EL (cell line): ENCODE measurements around the gene HCN3.
A peak's percentile ranks its signal among the peaks of the same experiment; 100 is the strongest.
"Not testable (repeated sequence)": the region's sequence is repeated elsewhere in the genome, so short reads cannot be mapped to it uniquely, and the experiment has no call there.

ENCODE experiments used
- DNase-seq: peaks from one replicate; pipeline ENCODE4 v3.0.0-alpha.2; 2016

The HCN3 gene

GRCh38 chr1:155277070-155277901 lies at the start of gene HCN3:
TSS of gene HCN3 (plus strand) at chr1:155277463. CDS start at chr1:155277591, 128 bp downstream.
- DNase-seq, result peak; percentile 95

DNA sequence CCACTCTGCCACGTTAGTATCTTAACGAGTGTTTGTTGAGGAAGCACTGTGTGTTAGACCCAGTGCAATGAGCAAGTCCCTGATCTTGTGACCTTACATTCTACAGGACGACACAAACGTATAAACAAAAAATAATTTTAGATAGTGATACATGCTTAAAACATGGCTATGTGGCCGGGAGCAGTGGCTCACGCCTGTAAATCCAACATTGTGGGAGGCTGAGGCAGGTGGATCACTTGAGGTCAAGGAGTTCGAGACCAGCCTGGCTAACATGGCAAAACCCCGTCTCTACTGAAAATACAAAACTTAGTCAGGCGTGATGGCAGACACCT lies 49.2 kb upstream of the HCN3 start:
- DNase-seq, result no peak

- DNase-seq, result not testable (repeated sequence)
Observed at GRCh38 chr1:155231302-155231701, 46.0 kb upstream of the HCN3 start.

DNA sequence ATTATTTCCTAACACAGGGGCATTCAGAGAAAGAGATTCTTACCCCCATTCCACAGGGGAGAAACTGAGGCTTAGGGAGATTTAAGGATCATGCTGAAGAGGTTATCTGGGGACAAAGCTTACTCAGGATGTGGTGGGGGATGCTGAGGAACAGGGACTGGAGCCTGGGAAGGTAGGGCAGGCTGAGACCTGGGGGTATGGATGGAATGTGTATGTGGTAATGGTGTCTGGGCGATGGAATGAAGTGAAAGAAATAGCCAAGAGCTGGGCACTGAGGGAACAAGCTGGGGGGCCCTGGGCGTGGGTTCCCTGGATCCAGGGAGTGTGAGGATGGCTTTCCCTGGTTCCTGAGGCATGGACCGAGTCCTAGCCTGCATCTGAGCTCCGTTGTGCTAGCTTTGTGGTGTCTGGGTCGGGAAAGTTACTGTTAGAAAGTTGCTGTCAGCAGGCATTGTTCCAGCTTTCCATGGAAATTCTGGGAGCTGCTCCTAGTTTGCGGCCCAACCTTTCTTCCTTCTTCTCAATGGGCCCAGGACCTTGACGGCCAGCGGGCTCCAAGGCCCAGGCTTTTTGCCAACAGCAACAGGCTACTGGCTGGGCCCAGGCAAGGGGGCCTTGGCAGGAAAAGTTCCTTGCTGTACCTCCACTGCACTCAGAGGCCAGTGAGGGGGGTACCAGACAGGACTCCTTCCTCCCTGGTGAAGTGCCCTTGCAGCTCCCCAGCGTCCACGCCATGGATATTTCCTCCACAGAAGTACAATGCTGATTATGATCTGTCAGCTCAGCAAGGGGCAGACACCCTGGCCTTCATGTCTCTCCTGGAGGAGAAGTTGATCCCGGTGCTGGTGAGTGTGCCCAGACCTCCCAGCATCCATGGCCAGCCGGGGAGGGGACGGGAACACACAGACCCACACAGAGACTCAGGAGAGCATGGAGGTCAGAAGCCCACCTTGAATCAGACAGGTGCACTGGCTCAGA lies 45.0 kb upstream of the HCN3 start:
- peak; percentile 38 for DNase-seq

DNA sequence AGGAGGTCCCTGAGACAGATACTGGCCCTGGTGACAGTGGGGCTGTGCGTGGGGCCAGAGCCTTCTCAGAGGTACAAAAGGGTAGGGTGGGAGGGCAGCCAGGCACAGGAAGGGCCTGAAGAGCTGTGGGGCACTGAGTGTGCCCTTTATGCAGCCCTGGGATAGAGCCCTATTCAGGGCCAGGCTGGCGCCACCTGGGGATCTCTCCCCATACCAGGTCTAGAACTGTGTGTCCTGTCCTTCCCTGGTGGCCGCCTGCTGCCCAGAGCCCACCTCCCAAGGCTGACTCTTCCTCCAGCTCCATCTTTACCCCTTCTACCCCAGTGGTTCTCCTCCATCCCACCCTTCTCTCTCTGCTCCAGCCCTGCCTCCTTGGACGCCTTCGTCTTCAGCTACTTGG lies 43.8 kb upstream of the HCN3 start:
- not testable (repeated sequence) for DNase-seq

DNA sequence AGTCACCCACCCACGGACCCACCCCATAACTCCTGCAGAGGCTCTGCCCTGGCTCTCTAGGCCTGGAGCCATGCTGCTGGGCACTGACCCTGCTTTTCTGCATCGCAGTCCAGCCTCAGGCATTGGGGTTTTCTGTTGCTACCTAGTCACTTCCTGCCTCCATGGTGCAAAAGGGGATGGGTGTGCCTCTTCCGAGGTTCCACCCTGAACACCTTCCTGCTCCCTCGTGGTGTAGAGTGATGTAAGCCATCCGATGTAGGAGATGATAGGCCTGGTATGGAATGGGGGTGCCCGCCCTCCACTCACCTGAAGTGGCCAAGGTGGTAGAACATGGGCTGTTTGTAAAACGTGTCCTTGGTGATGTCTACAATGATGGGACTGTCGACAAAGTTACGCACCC lies 41.9 kb upstream of the HCN3 start:
- DNase-seq, result not testable (repeated sequence)

GRCh38 chr1:155236451-155236850 lies 40.8 kb upstream of the HCN3 start:
- DNase-seq, result no peak

- DNase-seq, result peak; percentile 89
Observed at GRCh38 chr1:155241069-155241679, 36.1 kb upstream of the HCN3 start.

DNA sequence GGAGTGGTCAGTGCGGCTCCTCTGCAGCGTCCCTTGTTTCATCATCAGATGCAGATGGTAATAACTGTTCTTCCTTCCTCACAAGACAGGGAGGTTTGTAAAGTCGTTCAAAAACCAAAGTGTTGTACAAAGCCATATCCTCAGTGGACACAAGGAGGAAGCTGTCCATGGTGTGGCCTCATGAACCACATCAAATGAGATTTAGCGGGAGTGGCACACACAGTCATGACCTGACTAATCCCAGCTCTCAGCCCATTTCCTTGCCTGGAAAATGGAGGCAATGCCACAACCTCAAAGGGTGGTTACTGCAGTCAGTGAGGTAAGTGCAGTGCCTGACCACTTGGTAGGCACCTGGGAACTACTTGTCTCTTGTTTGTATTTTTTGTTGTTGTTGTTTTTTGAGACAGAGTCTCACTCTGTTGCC lies 35.4 kb upstream of the HCN3 start:
- no peak for DNase-seq

GRCh38 chr1:155242805-155243358 lies 34.4 kb upstream of the HCN3 start:
- DNase-seq, result no peak

GRCh38 chr1:155244368-155245162 lies 32.7 kb upstream of the HCN3 start:
- DNase-seq, result peak; percentile 100

- no peak for DNase-seq
Observed at GRCh38 chr1:155245163-155245524, 32.1 kb upstream of the HCN3 start.

DNA sequence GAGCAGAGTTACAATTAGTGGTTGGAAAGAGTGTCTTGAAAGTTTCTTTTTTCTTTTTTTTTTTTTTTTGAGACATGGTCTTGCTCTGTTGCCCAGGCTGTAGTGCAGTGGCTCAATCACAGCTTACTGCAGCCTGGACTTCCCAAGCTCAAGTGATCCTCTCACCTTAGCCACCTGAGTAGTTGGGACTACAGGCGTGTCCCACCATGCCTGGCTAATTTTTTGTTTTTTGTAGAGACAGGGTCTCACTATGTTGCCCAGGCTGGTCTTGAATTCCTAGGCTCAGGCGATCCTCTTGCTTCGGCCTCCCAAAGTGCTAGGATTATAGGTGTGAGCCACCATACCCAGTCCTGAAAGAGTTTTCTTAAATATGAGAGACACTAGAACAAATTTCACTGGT lies 30.5 kb upstream of the HCN3 start:
- not testable (repeated sequence) for DNase-seq

- DNase-seq, result no peak
Observed at GRCh38 chr1:155247667-155248553, 29.4 kb upstream of the HCN3 start.

- no peak for DNase-seq
Observed at GRCh38 chr1:155250246-155250632, 27.0 kb upstream of the HCN3 start.

- DNase-seq, result peak; percentile 88
Observed at GRCh38 chr1:155250633-155251449, 26.4 kb upstream of the HCN3 start.

GRCh38 chr1:155251566-155251965 lies 25.7 kb upstream of the HCN3 start:
- DNase-seq, result no peak

GRCh38 chr1:155253208-155253607 lies 24.1 kb upstream of the HCN3 start:
- no peak for DNase-seq

- peak; percentile 21 for DNase-seq
Observed at GRCh38 chr1:155253797-155254196, 23.5 kb upstream of the HCN3 start.

- DNase-seq, result peak; percentile 21
Observed at GRCh38 chr1:155254228-155254713, 23.0 kb upstream of the HCN3 start.
